ENCODE results near the gene MAGEB1.

- TF ChIP-seq CTCF (IDR thresholded peaks at IDR 0.05 in 8 of 11, conservative IDR thresholded peaks at IDR 0.05 in 3 of 11) (no peak), POLR2A (IDR thresholded peaks at IDR 0.05) (no peak), POLR2AphosphoS5 (IDR thresholded peaks at IDR 0.05) (no peak)
Measured at GRCh38 chrX:30262763-30263162, 15.8 kb downstream of the MAGEB1 start.

All from spleen (tissue), 7 donors.